ENCODE data around the gene CCER1.

CCER1 gene

GRCh38 chr12:90964616-90965015 is 9.6 kb upstream of the CCER1 start:
- no peak for DNase-seq

GRCh38 chr12:90963946-90964345 is 9.0 kb upstream of the CCER1 start:
- DNase-seq: no peak

GRCh38 chr12:90961154-90961553 is 6.2 kb upstream of the CCER1 start:
- no peak for DNase-seq

- peak; percentile 56 for DNase-seq
Observed at GRCh38 chr12:90959538-90960139, 4.7 kb upstream of the CCER1 start.

- peak; percentile 22 for DNase-seq
Observed at GRCh38 chr12:90959032-90959431, 4.1 kb upstream of the CCER1 start.

- no peak for DNase-seq
Observed at GRCh38 chr12:90958347-90958746, 3.4 kb upstream of the CCER1 start.

GRCh38 chr12:90954428-90954827 is 548 bp downstream of the CCER1 start:
- no peak for DNase-seq

- no peak for DNase-seq
Observed at GRCh38 chr12:90953956-90954421, 987 bp downstream of the CCER1 start.

GRCh38 chr12:90951432-90952105 is 3.4 kb downstream of the CCER1 start:
- DNase-seq: peak; percentile 14

GRCh38 chr12:90947869-90948268 is 7.1 kb downstream of the CCER1 start:
- DNase-seq: no peak

- peak; percentile 40 for DNase-seq
Observed at GRCh38 chr12:90945070-90945649, 9.8 kb downstream of the CCER1 start.

- no peak for DNase-seq
Observed at GRCh38 chr12:90943255-90943654, 11.7 kb downstream of the CCER1 start.

- peak; percentile 71 for DNase-seq
Observed at GRCh38 chr12:90940872-90941499, 14.0 kb downstream of the CCER1 start.

- peak; percentile 24 for DNase-seq
Observed at GRCh38 chr12:90939382-90939781, 15.6 kb downstream of the CCER1 start.

GRCh38 chr12:90938451-90938850 is 16.5 kb downstream of the CCER1 start:
- peak; percentile 69 for DNase-seq

GRCh38 chr12:90937651-90938050 is 17.3 kb downstream of the CCER1 start:
- no peak for DNase-seq

- no peak for DNase-seq
Observed at GRCh38 chr12:90936230-90937005, 18.6 kb downstream of the CCER1 start.

GRCh38 chr12:90925562-90925961 is 29.4 kb downstream of the CCER1 start:
- DNase-seq: no peak

- DNase-seq: no peak
Observed at GRCh38 chr12:90924406-90924805, 30.6 kb downstream of the CCER1 start.

- peak; percentile 83 for DNase-seq
Observed at GRCh38 chr12:90922145-90922627, 32.8 kb downstream of the CCER1 start.

GRCh38 chr12:90921536-90921935 is 33.4 kb downstream of the CCER1 start:
- DNase-seq: no peak

- DNase-seq: no peak
Observed at GRCh38 chr12:90920222-90920621, 34.8 kb downstream of the CCER1 start.

GRCh38 chr12:90917431-90917830 is 37.5 kb downstream of the CCER1 start:
- DNase-seq: no peak
